ENCODE measurements around the gene KCNK3.

DNA sequence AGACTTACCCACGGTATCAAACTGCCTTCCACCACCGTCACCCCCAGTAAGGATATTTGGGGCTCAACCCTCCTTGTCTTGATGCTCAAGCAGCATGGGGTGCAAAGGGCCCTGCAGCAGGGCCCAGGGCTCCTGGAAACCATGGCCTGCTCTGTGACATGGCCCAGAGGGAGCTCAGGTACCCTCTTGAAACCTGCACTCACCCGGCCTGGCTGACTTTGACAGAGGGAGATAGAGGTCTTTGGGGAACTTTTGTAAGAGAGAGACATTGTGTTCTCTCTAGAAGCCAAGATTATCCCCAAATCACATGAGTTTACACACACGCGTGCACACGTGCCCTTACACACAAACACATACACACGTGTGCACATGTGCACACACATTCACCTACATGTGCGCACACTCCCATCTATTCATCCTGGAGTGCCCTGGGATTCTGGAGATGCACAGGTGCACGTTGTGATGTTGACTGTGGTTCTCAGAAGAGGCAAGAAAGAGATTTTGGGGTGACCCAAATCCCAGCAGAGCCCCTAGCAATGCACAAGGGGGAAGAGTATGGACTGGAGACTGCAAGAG lies 19.6 kb upstream of the KCNK3 start:
- TF ChIP-seq, protein P1, sequence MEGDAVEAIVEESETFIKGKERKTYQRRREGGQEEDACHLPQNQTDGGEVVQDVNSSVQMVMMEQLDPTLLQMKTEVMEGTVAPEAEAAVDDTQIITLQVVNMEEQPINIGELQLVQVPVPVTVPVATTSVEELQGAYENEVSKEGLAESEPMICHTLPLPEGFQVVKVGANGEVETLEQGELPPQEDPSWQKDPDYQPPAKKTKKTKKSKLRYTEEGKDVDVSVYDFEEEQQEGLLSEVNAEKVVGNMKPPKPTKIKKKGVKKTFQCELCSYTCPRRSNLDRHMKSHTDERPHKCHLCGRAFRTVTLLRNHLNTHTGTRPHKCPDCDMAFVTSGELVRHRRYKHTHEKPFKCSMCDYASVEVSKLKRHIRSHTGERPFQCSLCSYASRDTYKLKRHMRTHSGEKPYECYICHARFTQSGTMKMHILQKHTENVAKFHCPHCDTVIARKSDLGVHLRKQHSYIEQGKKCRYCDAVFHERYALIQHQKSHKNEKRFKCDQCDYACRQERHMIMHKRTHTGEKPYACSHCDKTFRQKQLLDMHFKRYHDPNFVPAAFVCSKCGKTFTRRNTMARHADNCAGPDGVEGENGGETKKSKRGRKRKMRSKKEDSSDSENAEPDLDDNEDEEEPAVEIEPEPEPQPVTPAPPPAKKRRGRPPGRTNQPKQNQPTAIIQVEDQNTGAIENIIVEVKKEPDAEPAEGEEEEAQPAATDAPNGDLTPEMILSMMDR (conservative IDR thresholded peaks at IDR 0.05 in 1 of 2, IDR thresholded peaks at IDR 0.05 in 1 of 2; ENCODE audit: extremely low read depth in 1 of 2, insufficient read depth in 1 of 2, low read depth in 1 of 2, low read length in 2 of 2), result no peak
- TF ChIP-seq EZH2 (IDR thresholded peaks at IDR 0.05; ENCODE audit: borderline replicate concordance, low read length), result no peak

All from mammary epithelial cell (primary cell).